ENCODE data around the gene SARDH.

Gene SARDH

GRCh38 chr9:133768859-133769510, 30.8 kb upstream of the SARDH start:
- H4K20me1 ChIP-seq (ENCODE audit: insufficient read depth, low read length), result no peaks in the 10 kb centered on the region
- no peak for TF ChIP-seq EZH2 (IDR thresholded peaks at IDR 0.05; ENCODE audit: borderline replicate concordance, low read depth, low read length, severe bottlenecking)
- TF ChIP-seq CTCF (IDR thresholded peaks at IDR 0.05; ENCODE audit: borderline replicate concordance, extremely low read depth, low read length, poor library complexity, severe bottlenecking), result peak; percentile 50
- H3K79me2 ChIP-seq (ENCODE audit: insufficient read depth, low read length), result no peaks in the 10 kb centered on the region
- H3K4me3 ChIP-seq (ENCODE audit: low read depth in 1 of 2, low read length in 2 of 2), result no peak overlapping the region
- no peak overlapping the region for H3K4me2 ChIP-seq (ENCODE audit: insufficient read depth, low read length)
- H3K9ac ChIP-seq (ENCODE audit: low read depth, low read length), result no peak overlapping the region
- H3K36me3 ChIP-seq (ENCODE audit: insufficient read depth, low read length), result no peaks in the 10 kb centered on the region
- DNase-seq (peak; percentile 17), ATAC-seq (ENCODE audit: insufficient read depth, low read depth) (no peak)
- H3K4me1 ChIP-seq (ENCODE audit: insufficient read depth, low read length), result no peaks in the 10 kb centered on the region
- H3K27ac ChIP-seq (ENCODE audit: low read length), result no peak overlapping the region
- H3K27me3 ChIP-seq (ENCODE audit: insufficient read depth, low read length, poor library complexity), result no peaks in the 10 kb centered on the region
- peaks cover 3% of the 10 kb centered on the region for H3K9me3 ChIP-seq (ENCODE audit: insufficient read depth, low read length, severe bottlenecking)
- H2AFZ ChIP-seq (ENCODE audit: low read depth, low read length), result no peak overlapping the region

- no peaks in the 10 kb centered on the region for H4K20me1 ChIP-seq (ENCODE audit: insufficient read depth, low read length)
- H2AFZ ChIP-seq (ENCODE audit: low read depth, low read length), result no peak overlapping the region
- no peak overlapping the region for H3K9ac ChIP-seq (ENCODE audit: low read depth, low read length)
- no peaks in the 10 kb centered on the region for H3K79me2 ChIP-seq (ENCODE audit: insufficient read depth, low read length)
- no peaks in the 10 kb centered on the region for H3K9me3 ChIP-seq (ENCODE audit: insufficient read depth, low read length, severe bottlenecking)
- no peak overlapping the region for H3K27ac ChIP-seq (ENCODE audit: low read length)
- no peaks in the 10 kb centered on the region for H3K27me3 ChIP-seq (ENCODE audit: insufficient read depth, low read length, poor library complexity)
- TF ChIP-seq EZH2 (IDR thresholded peaks at IDR 0.05; ENCODE audit: borderline replicate concordance, low read depth, low read length, severe bottlenecking), result no peak
- TF ChIP-seq CTCF (IDR thresholded peaks at IDR 0.05; ENCODE audit: borderline replicate concordance, extremely low read depth, low read length, poor library complexity, severe bottlenecking), result no peak
- H3K4me2 ChIP-seq (ENCODE audit: insufficient read depth, low read length), result no peak overlapping the region
- DNase-seq (no peak), ATAC-seq (ENCODE audit: insufficient read depth, low read depth) (no peak)
- no peaks in the 10 kb centered on the region for H3K4me1 ChIP-seq (ENCODE audit: insufficient read depth, low read length)
- H3K4me3 ChIP-seq (ENCODE audit: low read depth in 1 of 2, low read length in 2 of 2), result no peak overlapping the region
- H3K36me3 ChIP-seq (ENCODE audit: insufficient read depth, low read length), result no peaks in the 10 kb centered on the region
Observed at GRCh38 chr9:133768371-133768858, 30.3 kb upstream of the SARDH start.

GRCh38 chr9:133767625-133768024, 29.5 kb upstream of the SARDH start:
- Histone ChIP-seq H3K4me2 (ENCODE audit: insufficient read depth, low read length) (no peak overlapping the region), H3K27ac (ENCODE audit: low read length) (no peak overlapping the region), H3K27me3 (ENCODE audit: insufficient read depth, low read length, poor library complexity) (no peaks in the 10 kb centered on the region), H3K36me3 (ENCODE audit: insufficient read depth, low read length) (no peaks in the 10 kb centered on the region), H4K20me1 (ENCODE audit: insufficient read depth, low read length) (no peaks in the 10 kb centered on the region), H3K9me3 (ENCODE audit: insufficient read depth, low read length, severe bottlenecking) (no peaks in the 10 kb centered on the region), H3K4me1 (ENCODE audit: insufficient read depth, low read length) (no peaks in the 10 kb centered on the region), H2AFZ (ENCODE audit: low read depth, low read length) (no peak overlapping the region), H3K9ac (ENCODE audit: low read depth, low read length) (no peak overlapping the region), H3K4me3 (ENCODE audit: low read depth in 1 of 2, low read length in 2 of 2) (no peak overlapping the region), H3K79me2 (ENCODE audit: insufficient read depth, low read length) (no peaks in the 10 kb centered on the region)
- TF ChIP-seq EZH2 (IDR thresholded peaks at IDR 0.05; ENCODE audit: borderline replicate concordance, low read depth, low read length, severe bottlenecking) (no peak), CTCF (IDR thresholded peaks at IDR 0.05; ENCODE audit: borderline replicate concordance, extremely low read depth, low read length, poor library complexity, severe bottlenecking) (no peak)
- no peak for DNase-seq
- no peak for ATAC-seq (ENCODE audit: insufficient read depth, low read depth)
